A549 (cell line): Measurements from ENCODE around the gene HAVCR2. TPM values are rescaled to one million over a fixed set of nuclear protein-coding genes. Genes with fewer than 3 reads are reported as not detected.
A peak's percentile ranks its signal among the peaks of the same experiment; 100 is the strongest.

Experiments
- ATAC-seq, 2 experiments: fragments of 200-7000 bp in 1 of 2; fragments of >200 bp in 1 of 2; cut with Nextera tagmentation in 1 of 2; cut with Tn5 transposase in 1 of 2; 3 replicates each; pipeline versions ENCODE4 v1.8.0 to v1.9.1; 2018 to 2020; ENCODE audit warnings: mild to moderate bottlenecking in 1 of 2, moderate library complexity in 1 of 2
- CTCF ChIA-PET: fragments of 300-600 bp; sonication (Branson Sonifier 250); formaldehyde crosslinking; extraction: SDS; loops from one replicate; lab custom pipeline; 2021; ENCODE audit warnings: antibody characterized with exemption, inconsistent platforms; lab: Yijun Ruan, JAX
- POLR2A ChIA-PET: fragments of 350-600 bp; formaldehyde crosslinking; extraction: SDS; loops from one replicate; lab custom pipeline; 2021; ENCODE audit warnings: antibody characterized with exemption, inconsistent platforms; lab: Yijun Ruan, JAX
- DNase-seq, 2 experiments: peaks; one replicate each; pipeline versions ENCODE4 v3.0.0 to v3.0.0-alpha.2; 2011 to 2016; ENCODE audit warnings: low read depth in 1 of 2, low spot score in 1 of 2
- FAIRE-seq: peaks from 2 replicates; lab custom pipeline; 2011; peaks lifted over from hg19 to GRCh38; lab: Jason Lieb, UNC
- H3K27ac ChIP-seq, 2 experiments: fragments of >200 bp; sonication (Bioruptor Twin); formaldehyde crosslinking; 3 replicates each; pipeline ENCODE4 v1.5.1; 2016 to 2017
- H3K4me1 ChIP-seq: fragments of >200 bp; sonication (Bioruptor Twin); formaldehyde crosslinking; 3 replicates; pipeline ENCODE4 v1.6.1; 2016
- H3K4me2 ChIP-seq: fragments of >200 bp; sonication (Bioruptor Twin); formaldehyde crosslinking; 3 replicates; pipeline ENCODE4 v1.6.1; 2016
- H3K4me3 ChIP-seq: fragments of >200 bp; sonication (Bioruptor Twin); formaldehyde crosslinking; 3 replicates; pipeline ENCODE4 v1.5.1; 2016
- H3K9me3 ChIP-seq: fragments of >200 bp; sonication (Bioruptor Twin); formaldehyde crosslinking; 3 replicates; pipeline ENCODE4 v1.6.1; 2016
- BCL3 ChIP-seq: fragments of >200 bp; sonication (Bioruptor Twin); formaldehyde crosslinking; IDR thresholded peaks from 3 replicates; pipeline ENCODE4 v1.6.1; 2016
- CBX2 ChIP-seq: fragments of 200-600 bp; sonication (generic); IDR thresholded peaks from 2 replicates; pipeline ENCODE4 v1.6.1; 2016; ENCODE audit warnings: low read depth, mild to moderate bottlenecking, borderline replicate concordance
- CEBPB ChIP-seq, 2 experiments: fragments of >200 bp in 1 of 2; sonication (Bioruptor Twin) in 1 of 2; formaldehyde crosslinking in 1 of 2; IDR thresholded peaks; 2 replicates each; pipeline ENCODE4 v1.6.1; 2012 to 2016
- CHD4 ChIP-seq: fragments of 200-600 bp; sonication (generic); IDR thresholded peaks from 2 replicates; pipeline ENCODE4 v1.6.1; 2016; ENCODE audit warnings: antibody characterized with exemption, mild to moderate bottlenecking, borderline replicate concordance
- EHMT2 ChIP-seq: fragments of 200-600 bp; sonication (generic); IDR thresholded peaks from 2 replicates; pipeline ENCODE4 v1.6.1; 2016; ENCODE audit warnings: antibody characterized with exemption, low read depth, mild to moderate bottlenecking, moderate library complexity
- EP300 ChIP-seq, 2 experiments: fragments of >200 bp; sonication (Bioruptor Twin); formaldehyde crosslinking; IDR thresholded peaks; 2 replicates in 1 of 2; 3 replicates in 1 of 2; pipeline ENCODE4 v1.6.1; 2016 to 2017
- ESRRA ChIP-seq: fragments of 150-350 bp; IDR thresholded peaks from 2 replicates; pipeline ENCODE4 v1.6.1; 2014; ENCODE audit warnings: mild to moderate bottlenecking, low read length, borderline replicate concordance
- FOSB ChIP-seq: fragments of 250-450 bp; sonication (Bioruptor Pico); IDR thresholded peaks from 2 replicates; pipeline ENCODE4 v1.5.0; 2020; ENCODE audit warnings: mild to moderate bottlenecking, moderate library complexity
- FOXS1 ChIP-seq: fragments of 250-450 bp; sonication (Bioruptor Pico); IDR thresholded peaks from 2 replicates; pipeline ENCODE4 v1.5.0; 2020; ENCODE audit warnings: mild to moderate bottlenecking, moderate library complexity
- GATA3 ChIP-seq: IDR thresholded peaks from 2 replicates; pipeline ENCODE4 v1.6.1; 2012; ENCODE audit warnings: borderline replicate concordance
- HDAC2 ChIP-seq: fragments of 200-600 bp; sonication (generic); IDR thresholded peaks from 2 replicates; pipeline ENCODE4 v1.6.1; 2016
- HES2 ChIP-seq: fragments of >200 bp; sonication (Bioruptor Twin); formaldehyde crosslinking; IDR thresholded peaks from 2 replicates; pipeline ENCODE4 v1.6.1; 2016
- HMGXB4 ChIP-seq: fragments of 250-450 bp; sonication (Bioruptor Pico); IDR thresholded peaks from 2 replicates; pipeline ENCODE4 v1.5.0; 2021; ENCODE audit warnings: mild to moderate bottlenecking, moderate library complexity, borderline replicate concordance
- HOXA7 ChIP-seq: fragments of 250-450 bp; sonication (Bioruptor Pico); IDR thresholded peaks from 2 replicates; pipeline ENCODE4 v1.5.0; 2020; ENCODE audit warnings: mild to moderate bottlenecking, moderate library complexity
- KDM1A ChIP-seq: fragments of 200-600 bp; sonication (generic); IDR thresholded peaks from 2 replicates; pipeline ENCODE4 v1.6.1; 2016; ENCODE audit warnings: low read depth, mild to moderate bottlenecking
- KDM5A ChIP-seq: fragments of 200-600 bp; sonication (generic); IDR thresholded peaks from 2 replicates; pipeline ENCODE4 v1.6.1; 2016; ENCODE audit warnings: antibody characterized with exemption, mild to moderate bottlenecking
- MAFK ChIP-seq: fragments of 450-650 bp; IDR thresholded peaks from 2 replicates; pipeline ENCODE4 v1.6.1; 2014; ENCODE audit not compliant: partially characterized antibody
- MAX ChIP-seq: IDR thresholded peaks from 2 replicates; pipeline ENCODE4 v1.6.1; 2012
- NPAS2 ChIP-seq: fragments of 250-450 bp; sonication (Bioruptor Pico); IDR thresholded peaks from 2 replicates; pipeline ENCODE4 v1.8.0; 2022; ENCODE audit warnings: mild to moderate bottlenecking, moderate library complexity, borderline replicate concordance
- PBX3 ChIP-seq: IDR thresholded peaks from 2 replicates; pipeline ENCODE4 v1.6.1; 2012
- PHF8 ChIP-seq: fragments of 200-600 bp; sonication (generic); IDR thresholded peaks from 2 replicates; pipeline ENCODE4 v1.6.1; 2016; ENCODE audit warnings: low read depth, mild to moderate bottlenecking, antibody characterized with exemption, moderate library complexity, borderline replicate concordance
- POLR2A ChIP-seq: IDR thresholded peaks from 2 replicates; pipeline ENCODE4 v1.6.1; 2012; ENCODE audit warnings: mild to moderate bottlenecking, low read length
- RAD21 ChIP-seq, 2 experiments: fragments of >200 bp in 1 of 2; sonication (Bioruptor Twin) in 1 of 2; formaldehyde crosslinking in 1 of 2; IDR thresholded peaks in 1 of 2; conservative IDR thresholded peaks in 1 of 2; 2 replicates in 1 of 2; 3 replicates in 1 of 2; pipeline ENCODE4 v1.6.1; 2012 to 2018; ENCODE audit warnings: inconsistent platforms in 1 of 2
- RARB ChIP-seq: fragments of 250-450 bp; sonication (Bioruptor Pico); IDR thresholded peaks from 2 replicates; pipeline ENCODE4 v1.8.0; 2021; ENCODE audit warnings: mild to moderate bottlenecking, moderate library complexity
- RCOR1 ChIP-seq: fragments of 150-350 bp; IDR thresholded peaks from 2 replicates; pipeline ENCODE4 v1.6.1; 2014; ENCODE audit warnings: antibody characterized with exemption, low read length, low read depth
- REST ChIP-seq: fragments of 200-600 bp; sonication (generic); IDR thresholded peaks from 2 replicates; pipeline ENCODE4 v1.6.1; 2016; ENCODE audit warnings: antibody characterized with exemption, mild to moderate bottlenecking, moderate library complexity
- RFX5 ChIP-seq: fragments of 450-650 bp; IDR thresholded peaks from 2 replicates; pipeline ENCODE4 v1.7.1; 2014; ENCODE audit warnings: antibody characterized with exemption, mild to moderate bottlenecking, moderate library complexity
- RNF2 ChIP-seq: fragments of 200-600 bp; sonication (generic); IDR thresholded peaks from 2 replicates; pipeline ENCODE4 v1.6.1; 2016; ENCODE audit warnings: low read depth, mild to moderate bottlenecking, antibody characterized with exemption, moderate library complexity, borderline replicate concordance
- TP53 ChIP-seq: fragments of 250-450 bp; sonication (Bioruptor Pico); IDR thresholded peaks from 2 replicates; pipeline ENCODE4 v1.5.0; 2021; ENCODE audit warnings: mild to moderate bottlenecking, moderate library complexity
- USF2 ChIP-seq: fragments of 450-650 bp; IDR thresholded peaks from 2 replicates; pipeline ENCODE4 v1.6.1; 2014; ENCODE audit warnings: antibody characterized with exemption
- ZFP36 ChIP-seq: fragments of 450-650 bp; IDR thresholded peaks from 2 replicates; pipeline ENCODE4 v1.6.1; 2014; ENCODE audit warnings: borderline replicate concordance; ENCODE audit not compliant: partially characterized antibody
- WGBS: methylation state at CpG from one replicate; pipeline ENCODE4 v1.1.6; 2017; ENCODE audit errors: missing lambda C conversion rate; 5-methylcytosine and 5-hydroxymethylcytosine counted together
- polyA plus RNA-seq, 4 experiments: library from polyadenylated mRNA; depleted of rRNA in 3 of 4; stranded (reverse); fragments of >200 nt; fragmentation: RNase III in 1 of 4; extraction: RNeasy Plus Mini Kit Qiagen cat#74134 plus additional on column Dnase treatment in 1 of 4; gene quantifications; 2 replicates in 3 of 4; 3 replicates in 1 of 4; pipeline ENCODE4 v1.2.3, GENCODE V29; 2011 to 2017

Gene HAVCR2
- polyA plus RNA-seq, 2 of the 4 experiments (the other 2 are of a cell fraction), result 0.13 to 0.17 TPM

- peak within 1 kb of the TSS; percentile 93 for H3K4me3 ChIP-seq
- H3K9me3 ChIP-seq, result no peaks in the 10 kb centered on the region
- ATAC-seq, result peak; percentile 99 to 100
- ChIA-PET POLR2A (interaction anchor here (0.6 to 1.8 kb wide), 9 partner anchors 10 to 600 kb away, joined by 3 to 8 read pairs (median 3); partner anchors contain the start of genes HAVCR1 and THG1L), CTCF (interaction anchor here (0.6 to 2.8 kb wide), 7 partner anchors 10 to 1475 kb away, joined by 3 to 26 read pairs (median 3); partner anchors contain the start of gene LSM11)
- peak; percentile 99 for DNase-seq
- H3K4me2 ChIP-seq, result peak within 1 kb of the TSS; percentile 86
- peak; percentile 83 for FAIRE-seq
- H3K27ac ChIP-seq, result peak within 1 kb of the TSS; percentile 95 to 96
- 3% methylated on average over 35 of the region's 48 CpGs for WGBS
- H3K4me1 ChIP-seq, result peaks cover 10% of the 10 kb centered on the region; the same call in 2 of the 3 replicates
- TF ChIP-seq RNF2, result no peak
- TF ChIP-seq NPAS2, result no peak
- TF ChIP-seq PHF8, result peak; percentile 84
- no peak for TF ChIP-seq HMGXB4 (CRISPR knock-in tag)
- TF ChIP-seq CEBPB (IDR thresholded peaks at IDR 0.05), result no peak
- no peak for TF ChIP-seq RARB (CRISPR knock-in tag)
- TF ChIP-seq HDAC2, result no peak
- peak; percentile 59; the same call in 1 of the 2 replicates for TF ChIP-seq KDM1A
- no peak for TF ChIP-seq ESRRA
- TF ChIP-seq MAFK, result no peak
- no peak for TF ChIP-seq EHMT2
- peak; percentile 65 for TF ChIP-seq POLR2A
- TF ChIP-seq ZFP36, result peak; percentile 85
- no peak for TF ChIP-seq HOXA7 (CRISPR knock-in tag)
- no peak for TF ChIP-seq EP300 (IDR thresholded peaks at IDR 0.05)
- TF ChIP-seq MAX, result peak; percentile 13; the same call in 1 of the 2 replicates
- TF ChIP-seq KDM5A, result no peak
- TF ChIP-seq USF2, result no peak
- peak; percentile 77 for TF ChIP-seq REST
- TF ChIP-seq RCOR1, result no peak
- no peak for TF ChIP-seq RAD21 (conservative IDR thresholded peaks at IDR 0.05 in 1 of 2, IDR thresholded peaks at IDR 0.05 in 1 of 2)
- TF ChIP-seq TP53 (CRISPR knock-in tag), result no peak
- no peak for TF ChIP-seq CBX2
- no peak for TF ChIP-seq GATA3
- TF ChIP-seq CHD4, result no peak
- no peak; the same call in 2 of the 3 replicates for TF ChIP-seq BCL3
- TF ChIP-seq PBX3, result peak; percentile 95
- no peak for TF ChIP-seq HES2
- no peak for TF ChIP-seq FOXS1 (CRISPR knock-in tag)
- no peak for TF ChIP-seq RFX5
- no peak for TF ChIP-seq FOSB (CRISPR knock-in tag)
Observed at GRCh38 chr5:157142317-157143126, 33.7 kb upstream of the HAVCR2 start, which contains the start of gene MED7. Gene MED7, minus strand, starts transcription at chr5:157142865. Its CDS starts 3,434 bp downstream, at chr5:157139431.
